HepG2 (cell line): ENCODE results near the gene SUZ12.

Source experiments
- CTCF ChIP-seq: sonication (generic); formaldehyde crosslinking; IDR thresholded peaks from 2 replicates; pipeline ENCODE4 v1.5.0; 2020; ENCODE audit warnings: mild to moderate bottlenecking, missing genetic modification reagents, moderate library complexity
- ERF ChIP-seq: IDR thresholded peaks from 2 replicates; pipeline ENCODE4 v1.6.1; 2018; ENCODE audit warnings: missing biosample characterization, missing genetic modification reagents
- FOXA1 ChIP-seq, 2 experiments: fragments of 450-650 bp in 1 of 2; sonication (generic) in 1 of 2; formaldehyde crosslinking in 1 of 2; IDR thresholded peaks; 2 replicates each; pipeline versions ENCODE4 v1.4.0 to v1.6.1; 2016 to 2020; ENCODE audit warnings: missing genetic modification reagents in 1 of 2
- GLMP ChIP-seq: sonication (generic); formaldehyde crosslinking; IDR thresholded peaks from 2 replicates; pipeline ENCODE4 v1.9.0; 2021; ENCODE audit warnings: missing genetic modification reagents, mild to moderate bottlenecking, borderline replicate concordance
- IRX3 ChIP-seq: sonication (generic); formaldehyde crosslinking; IDR thresholded peaks from 2 replicates; pipeline ENCODE4 v1.8.1; 2023; ENCODE audit warnings: mild to moderate bottlenecking, low read depth, missing genetic modification reagents, borderline replicate concordance
- POLR2A ChIP-seq, 2 experiments: IDR thresholded peaks; 2 replicates each; pipeline ENCODE4 v1.6.1; 2011; ENCODE audit warnings: low read depth in 2 of 2, low read length in 2 of 2, mild to moderate bottlenecking in 1 of 2, moderate library complexity in 1 of 2; ENCODE audit not compliant: insufficient read depth in 1 of 2
- RAD21 ChIP-seq: fragments of 450-650 bp; formaldehyde crosslinking; IDR thresholded peaks from 2 replicates; pipeline ENCODE4 v1.5.0; 2020; ENCODE audit warnings: mild to moderate bottlenecking
- TAF1 ChIP-seq: sonication (generic); formaldehyde crosslinking; IDR thresholded peaks from 2 replicates; pipeline ENCODE4 v1.4.0; 2020; ENCODE audit warnings: missing genetic modification reagents
- ZBTB44 ChIP-seq: sonication (generic); formaldehyde crosslinking; IDR thresholded peaks from 2 replicates; pipeline ENCODE4 v1.4.0; 2020; ENCODE audit warnings: missing genetic modification reagents
- ZNF101 ChIP-seq: sonication (generic); formaldehyde crosslinking; IDR thresholded peaks from 2 replicates; pipeline ENCODE4 v1.4.0; 2020; ENCODE audit warnings: mild to moderate bottlenecking, low read depth, missing genetic modification reagents, borderline replicate concordance
- ZNF296 ChIP-seq: sonication (generic); formaldehyde crosslinking; conservative IDR thresholded peaks from 2 replicates; pipeline ENCODE4 v1.5.0; 2020; ENCODE audit warnings: mild to moderate bottlenecking, missing genetic modification reagents
- TF ChIP-seq, protein P1 (sequence below): IDR thresholded peaks from 2 replicates; pipeline ENCODE4 v1.6.1; 2012; ENCODE audit warnings: inconsistent platforms

DNA sequence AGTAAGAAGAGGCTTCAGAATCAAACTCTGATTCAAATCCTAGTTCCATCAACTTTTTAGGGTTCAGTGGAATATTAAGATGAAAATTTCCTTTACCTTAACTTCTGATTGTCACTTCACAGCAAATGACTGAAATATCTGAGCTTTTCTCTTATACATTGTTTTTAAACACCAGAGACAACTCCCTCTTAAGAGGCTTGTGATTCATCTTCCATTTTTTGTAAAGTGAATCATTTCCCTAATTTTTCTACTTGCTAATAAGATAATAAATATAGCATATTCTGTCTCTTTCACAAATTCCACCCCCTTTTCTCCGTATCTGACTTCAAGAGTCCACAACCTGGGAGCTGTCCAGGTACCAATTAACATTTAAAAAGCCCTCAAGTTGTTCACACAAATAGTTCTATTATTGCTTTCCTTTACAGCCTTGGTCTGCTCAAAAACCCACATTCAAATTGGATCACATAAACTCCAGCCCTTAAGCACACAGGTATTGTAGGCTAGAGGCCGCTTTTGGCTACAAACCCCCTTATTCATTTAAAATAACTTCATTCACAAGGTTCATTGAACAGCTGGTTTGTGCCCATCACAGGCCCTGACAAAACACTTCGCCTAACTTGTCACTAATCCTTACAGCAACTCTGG lies 21.2 kb upstream of the SUZ12 start:
- no peak for TF ChIP-seq RAD21
- TF ChIP-seq, protein P1, sequence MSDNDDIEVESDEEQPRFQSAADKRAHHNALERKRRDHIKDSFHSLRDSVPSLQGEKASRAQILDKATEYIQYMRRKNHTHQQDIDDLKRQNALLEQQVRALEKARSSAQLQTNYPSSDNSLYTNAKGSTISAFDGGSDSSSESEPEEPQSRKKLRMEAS = no peak
- no peak for TF ChIP-seq FOXA1 (IDR thresholded peaks at IDR 0.05)
- TF ChIP-seq FOXA1 (CRISPR knock-in tag; IDR thresholded peaks at IDR 0.05) = no peak
- no peak for TF ChIP-seq TAF1 (CRISPR knock-in tag)
- TF ChIP-seq POLR2A (IDR thresholded peaks at IDR 0.05; ENCODE audit: insufficient read depth in 1 of 2, low read depth in 2 of 2, low read length in 2 of 2) = no peak
- TF ChIP-seq ZNF296 (CRISPR knock-in tag) = no peak
- TF ChIP-seq GLMP = no peak
- no peak for TF ChIP-seq ERF (CRISPR knock-in tag)
- TF ChIP-seq ZBTB44 (CRISPR knock-in tag) = no peak
- no peak for TF ChIP-seq ZNF101 (CRISPR knock-in tag)
- TF ChIP-seq IRX3 (CRISPR knock-in tag) = no peak
- no peak for TF ChIP-seq CTCF
